GM06990 (cell line): ENCODE results near the gene TPRA1.
A peak's percentile ranks its signal among the peaks of the same experiment; 100 is the strongest.

Experiments used
- DNase-seq: peaks from one replicate; pipeline ENCODE4 v3.0.0-alpha.2; 2011; ENCODE audit not compliant: insufficient read length; ENCODE audit errors: extremely low read depth
- H3K27me3 ChIP-seq: replicated peaks from 2 replicates; pipeline ENCODE4 v1.6.0; 2011; ENCODE audit warnings: low read length; ENCODE audit not compliant: control insufficient read depth, insufficient read depth
- H3K36me3 ChIP-seq: 2 replicates; pipeline ENCODE4 v1.5.1; 2011; ENCODE audit warnings: low read length; ENCODE audit not compliant: control insufficient read depth, insufficient read depth
- H3K4me3 ChIP-seq: replicated peaks from 2 replicates; pipeline ENCODE4 v1.5.1; 2011; ENCODE audit warnings: low read depth, mild to moderate bottlenecking, control low read depth, low read length
- CTCF ChIP-seq: IDR thresholded peaks from 2 replicates; pipeline ENCODE4 v1.5.1; 2011; ENCODE audit warnings: low read length, control low read depth, mild to moderate bottlenecking, inconsistent platforms; ENCODE audit not compliant: insufficient read depth, poor library complexity, severe bottlenecking

Gene TPRA1

DNA sequence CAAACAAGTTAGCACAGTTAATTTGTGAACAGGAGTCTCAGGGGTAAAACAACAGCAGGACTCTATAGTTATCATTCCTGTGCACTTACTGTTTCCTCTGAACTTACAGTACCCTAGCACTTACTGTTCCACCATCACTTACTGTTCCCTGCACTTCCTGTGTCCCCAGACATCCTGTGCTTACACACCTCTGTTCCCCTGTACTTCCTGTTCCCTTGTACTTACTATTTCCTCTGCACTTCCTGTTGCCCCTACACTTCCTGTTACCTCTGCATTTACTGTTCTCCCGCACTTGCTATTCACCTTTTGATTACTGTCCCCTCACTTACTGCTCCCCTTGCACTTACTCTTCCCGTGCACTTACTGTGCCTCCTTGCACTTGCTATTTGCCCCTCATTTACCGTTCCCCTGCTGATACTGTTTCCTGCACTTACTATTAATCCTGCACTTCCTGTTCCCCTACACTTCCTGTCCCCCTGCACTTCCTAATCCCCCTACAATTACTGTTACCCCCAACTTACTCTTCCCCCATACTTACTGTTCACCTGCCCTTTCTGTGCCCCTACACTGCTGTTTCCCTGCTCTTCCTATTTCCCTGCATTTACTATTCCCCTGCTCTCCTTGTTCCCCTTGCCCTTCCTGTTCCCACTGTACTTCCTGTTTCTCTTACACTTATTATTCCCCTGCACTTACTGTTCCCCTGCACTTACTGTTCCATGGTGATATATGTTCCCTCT is 30.3 kb downstream of the TPRA1 start:
- Histone ChIP-seq H3K27me3 (no peaks in the 10 kb centered on the region), H3K4me3 (no peak overlapping the region), H3K36me3 (no peaks in the 10 kb centered on the region)
- TF ChIP-seq CTCF, result no peak
- DNase-seq, result no peak

GRCh38 chr3:127556565-127556964 is 34.0 kb downstream of the TPRA1 start:
- TF ChIP-seq CTCF, result peak; percentile 54
- Histone ChIP-seq H3K36me3 (no peaks in the 10 kb centered on the region), H3K27me3 (no peaks in the 10 kb centered on the region; the same call in 1 of the 2 replicates), H3K4me3 (no peak overlapping the region)
- no peak for DNase-seq

DNA sequence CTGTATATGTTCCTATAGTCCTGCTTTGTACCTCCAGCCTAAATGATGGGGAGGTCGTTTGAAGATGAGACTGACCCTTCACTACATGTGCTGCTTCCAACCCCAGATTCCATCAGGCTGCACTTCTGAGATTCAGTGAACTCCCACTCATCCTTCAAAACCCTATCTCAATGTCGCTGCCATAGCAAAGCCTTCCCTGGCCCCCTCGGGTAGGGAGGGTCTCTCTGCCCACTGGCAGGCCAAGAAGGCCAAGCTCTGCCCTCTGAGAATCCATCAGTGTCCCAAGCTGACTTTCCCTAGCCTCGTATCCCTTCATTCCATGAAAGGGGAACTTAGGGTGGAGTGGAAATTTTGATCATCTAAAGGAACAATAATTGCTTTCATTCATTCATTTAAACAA is 35.4 kb downstream of the TPRA1 start:
- no peak overlapping the region for H3K4me3 ChIP-seq
- TF ChIP-seq CTCF, result no peak
- no peaks in the 10 kb centered on the region for H3K36me3 ChIP-seq
- no peak for DNase-seq
- H3K27me3 ChIP-seq, result no peaks in the 10 kb centered on the region; the same call in 1 of the 2 replicates

DNA sequence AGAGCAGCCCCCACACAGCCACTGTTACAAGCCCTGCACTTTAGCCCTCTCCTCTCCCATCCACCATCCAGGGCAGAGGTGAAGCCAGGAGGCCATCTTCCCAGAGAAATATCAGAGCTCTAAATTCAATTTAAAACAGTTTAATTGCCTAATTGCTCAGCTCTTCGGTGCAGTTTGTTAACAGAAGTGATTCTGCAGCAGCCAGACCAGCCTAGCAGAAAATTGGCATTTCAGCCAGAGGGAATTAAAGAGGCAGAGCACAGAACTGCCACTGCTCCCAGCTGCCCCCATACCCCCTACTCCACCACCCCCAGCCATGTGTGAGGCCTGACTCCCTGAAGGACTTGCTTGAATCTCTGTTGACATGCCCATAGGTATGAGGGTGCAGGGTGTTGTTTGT is 38.5 kb downstream of the TPRA1 start:
- DNase-seq, result no peak
- Histone ChIP-seq H3K27me3 (no peaks in the 10 kb centered on the region; the same call in 1 of the 2 replicates), H3K4me3 (no peak overlapping the region), H3K36me3 (no peaks in the 10 kb centered on the region)
- TF ChIP-seq CTCF, result no peak

GRCh38 chr3:127551178-127551577 is 39.4 kb downstream of the TPRA1 start:
- no peak for TF ChIP-seq CTCF
- H3K36me3 ChIP-seq, result no peaks in the 10 kb centered on the region

DNA sequence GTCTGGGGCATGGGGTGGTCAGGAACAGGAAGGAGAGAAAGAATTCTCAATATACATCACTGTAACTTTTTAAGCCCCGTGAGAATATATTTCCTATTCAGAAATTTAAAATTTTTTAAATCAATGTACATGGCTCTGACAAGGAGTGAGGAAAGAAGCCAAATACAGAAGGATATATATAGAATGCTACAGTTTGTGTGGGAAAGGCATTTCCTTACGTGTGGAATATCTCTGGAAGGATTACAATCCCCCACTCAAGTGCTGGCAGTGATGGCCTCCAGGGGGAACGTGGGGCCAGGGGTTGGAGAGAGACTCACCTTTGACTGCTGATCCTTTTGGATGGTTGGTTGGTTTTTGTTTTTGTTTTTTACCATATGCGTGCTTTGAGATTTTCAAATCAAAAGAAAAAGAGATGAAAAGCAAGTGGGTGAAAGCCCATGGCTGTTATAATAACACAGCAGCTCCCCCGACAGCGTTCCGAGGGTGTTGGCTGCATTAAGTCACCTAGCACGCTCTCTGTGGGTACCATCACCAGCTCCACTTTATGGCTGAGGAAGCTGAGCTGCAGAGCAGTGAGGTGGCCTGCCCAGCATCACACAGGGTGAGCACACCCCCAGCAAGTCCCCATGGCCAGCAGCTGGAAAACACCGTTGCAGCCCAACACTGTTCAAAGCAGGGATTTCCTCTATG is 39.9 kb downstream of the TPRA1 start:
- Histone ChIP-seq H3K27me3 (no peaks in the 10 kb centered on the region; the same call in 1 of the 2 replicates), H3K4me3 (no peak overlapping the region), H3K36me3 (no peaks in the 10 kb centered on the region)
- no peak for TF ChIP-seq CTCF
- no peak for DNase-seq

More at GRCh38 chr3:127551178-127551577, 39.4 kb downstream of the TPRA1 start:
- no peak for DNase-seq
- Histone ChIP-seq H3K4me3 (no peak overlapping the region), H3K27me3 (no peaks in the 10 kb centered on the region; the same call in 1 of the 2 replicates)
